Spinal cord (tissue), 10 donors: ENCODE measurements around the gene ZFHX3. TPM values are rescaled to one million over a fixed set of nuclear protein-coding genes. Genes with fewer than 3 reads are reported as not detected.

Experiments used
- DNase-seq, 6 donors: peaks; one replicate each; pipeline versions ENCODE4 v3.0.0 to v3.0.0-alpha.2; 2013 to 2015; ENCODE audit warnings: low spot score in 6 of 6, low read depth in 4 of 6
- H3K27ac ChIP-seq: one replicate; pipeline ENCODE4 v1.5.1; 2013; ENCODE audit warnings: low read depth, low read length, control low read depth
- H3K27me3 ChIP-seq: one replicate; pipeline ENCODE4 v1.6.1; 2013; ENCODE audit warnings: low read length; ENCODE audit not compliant: control insufficient read depth, insufficient read depth
- H3K36me3 ChIP-seq: one replicate; pipeline ENCODE4 v1.6.1; 2013; ENCODE audit warnings: low read length; ENCODE audit not compliant: control insufficient read depth, insufficient read depth
- H3K4me1 ChIP-seq: one replicate; pipeline ENCODE4 v1.6.1; 2013; ENCODE audit warnings: low read length; ENCODE audit not compliant: control insufficient read depth, insufficient read depth
- H3K4me3 ChIP-seq: one replicate; pipeline ENCODE4 v1.5.1; 2013; ENCODE audit warnings: low read depth, low read length, control low read depth
- H3K9me3 ChIP-seq: one replicate; pipeline ENCODE4 v1.6.1; 2013; ENCODE audit warnings: low read length; ENCODE audit not compliant: control insufficient read depth, insufficient read depth
- WGBS: methylation state at CpG from one replicate; pipeline ENCODE4 v1.1.5; 2013; ENCODE audit warnings: missing lambda C conversion rate; ENCODE audit not compliant: insufficient coverage; 5-methylcytosine and 5-hydroxymethylcytosine counted together
- polyA plus RNA-seq, 2 donors: library from polyadenylated mRNA; unstranded; fragments of 120-200 nt; gene quantifications; one replicate each; pipeline ENCODE4 v1.2.1, GENCODE V29; 2013; ENCODE audit not compliant: insufficient read length in 2 of 2
- total RNA-seq, 2 donors: library from RNA; depleted of rRNA in 1 of 2; stranded (reverse); fragments of 120-200 nt in 1 of 2; fragments of >200 nt in 1 of 2; gene quantifications; one replicate each; pipeline versions ENCODE4 v1.2.3 to v1.2.4, GENCODE V29; 2013 to 2014
- donor health status: healthy.

The ZFHX3 gene
- total and polyA plus RNA-seq, 4 donors, result 10.7 to 16.6 (median 13.1) TPM

- no peak overlapping the region for H3K27ac ChIP-seq
- no peaks in the 10 kb centered on the region for H3K36me3 ChIP-seq
- WGBS, result 79% methylated on average over 9 of the region's 9 CpGs
- H3K27me3 ChIP-seq, result no peaks in the 10 kb centered on the region
- H3K9me3 ChIP-seq, result no peaks in the 10 kb centered on the region
- peaks cover 30% of the 10 kb centered on the region for H3K4me1 ChIP-seq
- H3K4me3 ChIP-seq, result no peak overlapping the region
- DNase-seq, result no peak
These were observed 123.4 kb downstream of the ZFHX3 start for GRCh38 chr16:72924537-72924926.

- Histone ChIP-seq H3K9me3 (no peaks in the 10 kb centered on the region), H3K27me3 (no peaks in the 10 kb centered on the region), H3K36me3 (no peaks in the 10 kb centered on the region), H3K27ac (no peak overlapping the region), H3K4me1 (peaks cover 26% of the 10 kb centered on the region), H3K4me3 (no peak overlapping the region)
- DNase-seq, result no peak
- 88% methylated on average over 5 of the region's 11 CpGs for WGBS
These were observed 124.2 kb downstream of the ZFHX3 start for GRCh38 chr16:72923757-72924156.

GRCh38 chr16:72922714-72923113, 125.2 kb downstream of the ZFHX3 start:
- no CpG with 5 or more reads among the region's 3 CpGs for WGBS
- Histone ChIP-seq H3K4me1 (peaks cover 24% of the 10 kb centered on the region), H3K27ac (no peak overlapping the region), H3K27me3 (no peaks in the 10 kb centered on the region), H3K36me3 (no peaks in the 10 kb centered on the region), H3K9me3 (no peaks in the 10 kb centered on the region), H3K4me3 (no peak overlapping the region)
- no peak for DNase-seq

GRCh38 chr16:72921620-72922019, 126.3 kb downstream of the ZFHX3 start:
- Histone ChIP-seq H3K4me3 (peak overlapping the region; percentile 21), H3K4me1 (peaks cover 15% of the 10 kb centered on the region), H3K9me3 (no peaks in the 10 kb centered on the region), H3K27me3 (no peaks in the 10 kb centered on the region), H3K36me3 (no peaks in the 10 kb centered on the region), H3K27ac (peak overlapping the region; percentile 17)
- DNase-seq, result peak in 3 of 6 donors; percentile 60 to 92 (median 89)
- WGBS, result 9% methylated on average over 15 of the region's 15 CpGs

GRCh38 chr16:72921106-72921505, 126.8 kb downstream of the ZFHX3 start:
- H3K27ac ChIP-seq, result no peak overlapping the region
- 47% methylated on average over 11 of the region's 13 CpGs for WGBS
- no peak overlapping the region for H3K4me3 ChIP-seq

GRCh38 chr16:72917051-72917450, 130.9 kb downstream of the ZFHX3 start:
- Histone ChIP-seq H3K36me3 (no peaks in the 10 kb centered on the region), H3K27ac (no peak overlapping the region), H3K4me3 (no peak overlapping the region), H3K9me3 (no peaks in the 10 kb centered on the region), H3K4me1 (peaks cover 10% of the 10 kb centered on the region), H3K27me3 (peaks cover under 1% of the 10 kb centered on the region)
- WGBS, result 100% methylated on average over 1 of the region's 7 CpGs
- no peak for DNase-seq

More at GRCh38 chr16:72921106-72921505, 126.8 kb downstream of the ZFHX3 start:
- Histone ChIP-seq H3K4me1 (peaks cover 13% of the 10 kb centered on the region), H3K27me3 (no peaks in the 10 kb centered on the region), H3K9me3 (no peaks in the 10 kb centered on the region), H3K36me3 (no peaks in the 10 kb centered on the region)
- DNase-seq, result no peak

GRCh38 chr16:72915331-72915730, 132.6 kb downstream of the ZFHX3 start:
- Histone ChIP-seq H3K27me3 (peaks cover 2% of the 10 kb centered on the region), H3K4me1 (peaks cover 4% of the 10 kb centered on the region), H3K4me3 (no peak overlapping the region), H3K27ac (no peak overlapping the region), H3K9me3 (no peaks in the 10 kb centered on the region), H3K36me3 (no peaks in the 10 kb centered on the region)
- no peak for DNase-seq
- 100% methylated on average over 6 of the region's 10 CpGs for WGBS

GRCh38 chr16:72913551-72913950, 134.4 kb downstream of the ZFHX3 start:
- H3K27me3 ChIP-seq, result peaks cover 2% of the 10 kb centered on the region
- no peak overlapping the region for H3K27ac ChIP-seq
- H3K4me3 ChIP-seq, result no peak overlapping the region
- H3K4me1 ChIP-seq, result peaks cover 5% of the 10 kb centered on the region
- no CpG with 5 or more reads among the region's 3 CpGs for WGBS
- H3K9me3 ChIP-seq, result no peaks in the 10 kb centered on the region
- no peaks in the 10 kb centered on the region for H3K36me3 ChIP-seq
- no peak for DNase-seq

- DNase-seq, result peak in 1 of 6 donors; percentile 68
- WGBS, result 33% methylated on average over 3 of the region's 9 CpGs
- Histone ChIP-seq H3K36me3 (no peaks in the 10 kb centered on the region), H3K27me3 (peaks cover 2% of the 10 kb centered on the region), H3K27ac (no peak overlapping the region), H3K9me3 (no peaks in the 10 kb centered on the region), H3K4me1 (peaks cover 7% of the 10 kb centered on the region), H3K4me3 (no peak overlapping the region)
These were observed 136.0 kb downstream of the ZFHX3 start for GRCh38 chr16:72911971-72912370.

- H3K4me3 ChIP-seq, result no peak overlapping the region
- no peaks in the 10 kb centered on the region for H3K9me3 ChIP-seq
- WGBS, result 66% methylated on average over 4 of the region's 5 CpGs
- H3K27me3 ChIP-seq, result peaks cover 2% of the 10 kb centered on the region
- H3K36me3 ChIP-seq, result no peaks in the 10 kb centered on the region
- H3K27ac ChIP-seq, result no peak overlapping the region
- peak in 1 of 6 donors; percentile 59 for DNase-seq
- peaks cover 7% of the 10 kb centered on the region for H3K4me1 ChIP-seq
These were observed 137.1 kb downstream of the ZFHX3 start for GRCh38 chr16:72910875-72911274.
